Activated naive CD8-positive, alpha-beta T cell treated with anti-CD3 and anti-CD28 coated beads, Interleukin-2, amount 50 U/mL, for 24 hours (primary cell): ENCODE results near the gene LIME1.

Experiments
- ATAC-seq: fragments of 150-1000 bp; cut with Tn5 transposase; one replicate; pipeline ENCODE4 v1.10.0; 2021
- DNase-seq: peaks from one replicate; pipeline ENCODE4 v3.0.0; 2021
- H3K27ac Mint-ChIP-seq: one replicate; pipeline ENCODE4 v1.8.0; 2021; ENCODE audit warnings: mild to moderate bottlenecking, mixed read lengths
- H3K27me3 Mint-ChIP-seq: one replicate; pipeline ENCODE4 v1.8.0; 2021; ENCODE audit warnings: mixed read lengths
- H3K36me3 Mint-ChIP-seq: one replicate; pipeline ENCODE4 v1.8.0; 2021; ENCODE audit warnings: low read depth, mixed read lengths
- H3K4me1 Mint-ChIP-seq: one replicate; pipeline ENCODE4 v1.8.0; 2021; ENCODE audit warnings: mixed read lengths
- H3K4me3 Mint-ChIP-seq: one replicate; pipeline ENCODE4 v1.8.0; 2021; ENCODE audit warnings: mild to moderate bottlenecking, moderate library complexity, mixed read lengths
- H3K9me3 Mint-ChIP-seq: one replicate; pipeline ENCODE4 v1.8.0; 2021; ENCODE audit warnings: mixed read lengths

LIME1 gene

DNA sequence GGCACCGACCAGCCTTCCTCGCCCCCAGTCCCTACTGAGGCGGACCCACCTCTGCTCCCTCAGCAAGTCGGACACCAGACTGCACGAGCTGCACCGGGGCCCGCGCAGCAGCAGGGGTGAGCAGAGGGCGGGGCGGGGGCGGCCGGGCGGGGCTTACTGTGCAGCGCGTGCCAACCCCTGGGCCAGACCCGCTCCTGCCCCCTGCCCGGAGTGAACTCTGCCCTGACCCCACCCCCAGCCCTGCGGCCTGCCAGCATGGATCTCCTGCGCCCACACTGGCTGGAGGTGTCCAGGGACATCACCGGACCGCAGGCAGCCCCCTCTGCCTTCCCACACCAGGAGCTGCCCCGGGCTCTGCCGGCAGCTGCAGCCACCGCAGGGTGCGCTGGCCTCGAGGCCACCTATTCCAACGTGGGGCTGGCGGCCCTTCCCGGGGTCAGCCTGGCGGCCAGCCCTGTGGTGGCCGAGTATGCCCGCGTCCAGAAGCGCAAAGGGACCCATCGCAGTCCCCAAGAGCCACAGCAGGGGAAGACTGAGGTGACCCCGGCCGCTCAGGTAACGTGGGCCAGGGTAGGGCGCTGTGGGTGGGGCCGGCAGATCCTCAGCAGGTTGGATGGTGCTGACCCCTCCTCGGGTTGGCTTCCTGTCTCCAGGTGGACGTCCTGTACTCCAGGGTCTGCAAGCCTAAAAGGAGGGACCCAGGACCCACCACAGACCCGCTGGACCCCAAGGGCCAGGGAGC lies 1.7 kb downstream of the LIME1 start:
- peak; percentile 6 for ATAC-seq
- Mint-ChIP-seq H3K27ac (no peak overlapping the region), H3K4me1 (peaks cover 17% of the 10 kb centered on the region), H3K9me3 (no peaks in the 10 kb centered on the region), H3K36me3 (no peaks in the 10 kb centered on the region), H3K4me3 (no peak overlapping the region), H3K27me3 (no peaks in the 10 kb centered on the region)
- peak; percentile 37 for DNase-seq

GRCh38 chr20:63738687-63739129 lies 2.2 kb downstream of the LIME1 start:
- no peak overlapping the region for H3K4me3 Mint-ChIP-seq
- DNase-seq (peak; percentile 42), ATAC-seq (no peak)
- H3K9me3 Mint-ChIP-seq = no peaks in the 10 kb centered on the region
- H3K4me1 Mint-ChIP-seq = peaks cover 17% of the 10 kb centered on the region
- no peak overlapping the region for H3K27ac Mint-ChIP-seq
- H3K36me3 Mint-ChIP-seq = no peaks in the 10 kb centered on the region
- no peaks in the 10 kb centered on the region for H3K27me3 Mint-ChIP-seq

DNA sequence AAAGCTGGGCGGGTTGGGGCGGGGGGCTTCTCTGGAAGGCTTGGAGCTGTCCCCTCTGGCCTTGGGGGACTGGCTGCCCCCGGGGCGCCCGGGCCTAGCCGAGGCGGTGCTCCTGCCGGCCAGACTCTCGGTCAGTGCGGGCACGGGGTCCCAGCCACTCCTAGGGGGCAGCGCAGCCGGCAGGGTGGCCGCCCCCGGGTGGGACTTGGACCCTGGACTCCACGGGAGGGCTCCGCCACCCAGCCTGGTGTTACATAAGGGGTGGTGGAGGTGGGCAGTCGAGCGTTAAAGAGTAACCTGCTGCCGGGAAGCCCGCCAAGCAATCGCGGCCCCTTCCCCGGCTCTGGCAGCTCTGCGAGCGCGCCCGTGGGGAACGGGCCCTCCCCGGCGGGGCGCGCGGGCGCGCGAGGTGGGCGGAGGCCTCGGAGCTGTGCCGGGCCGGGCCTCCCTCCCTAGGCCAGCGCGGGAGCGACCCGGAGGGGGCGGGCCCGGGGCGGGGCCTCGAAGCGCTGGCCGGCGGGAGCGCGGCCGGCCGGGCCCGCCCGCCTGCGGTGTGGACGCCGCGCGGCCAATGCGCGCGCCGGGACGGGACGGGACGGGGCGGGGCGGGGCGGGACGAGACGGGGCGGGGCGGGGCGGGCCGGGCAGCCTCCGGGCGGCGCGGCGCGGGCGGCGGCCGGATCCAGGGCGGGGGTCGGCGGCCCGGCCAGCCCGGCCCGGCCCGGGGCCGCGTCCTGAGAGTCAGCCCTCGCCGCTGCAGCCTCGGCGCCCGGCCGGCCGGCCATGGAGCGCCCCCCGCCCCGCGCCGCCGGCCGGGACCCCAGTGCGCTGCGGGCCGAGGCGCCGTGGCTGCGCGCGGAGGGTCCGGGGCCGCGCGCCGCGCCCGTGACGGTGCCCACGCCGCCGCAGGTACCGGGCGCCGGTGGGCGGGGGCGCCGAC lies 2.9 kb downstream of the LIME1 start, which contains the start of gene SLC2A4RG:
Gene SLC2A4RG (plus strand): TSS at position 647 of the 940 bp plus-strand sequence. CDS start 137 bp downstream, at position 784.
- peak within 1 kb of the TSS; percentile 29 for H3K4me3 Mint-ChIP-seq
- no peaks in the 10 kb centered on the region for H3K36me3 Mint-ChIP-seq
- no peaks in the 10 kb centered on the region for H3K27me3 Mint-ChIP-seq
- peaks cover 17% of the 10 kb centered on the region for H3K4me1 Mint-ChIP-seq
- no peak within 1 kb of the TSS for H3K27ac Mint-ChIP-seq
- ATAC-seq (peak; percentile 63), DNase-seq (peak; percentile 70)
- H3K9me3 Mint-ChIP-seq = no peaks in the 10 kb centered on the region

DNA sequence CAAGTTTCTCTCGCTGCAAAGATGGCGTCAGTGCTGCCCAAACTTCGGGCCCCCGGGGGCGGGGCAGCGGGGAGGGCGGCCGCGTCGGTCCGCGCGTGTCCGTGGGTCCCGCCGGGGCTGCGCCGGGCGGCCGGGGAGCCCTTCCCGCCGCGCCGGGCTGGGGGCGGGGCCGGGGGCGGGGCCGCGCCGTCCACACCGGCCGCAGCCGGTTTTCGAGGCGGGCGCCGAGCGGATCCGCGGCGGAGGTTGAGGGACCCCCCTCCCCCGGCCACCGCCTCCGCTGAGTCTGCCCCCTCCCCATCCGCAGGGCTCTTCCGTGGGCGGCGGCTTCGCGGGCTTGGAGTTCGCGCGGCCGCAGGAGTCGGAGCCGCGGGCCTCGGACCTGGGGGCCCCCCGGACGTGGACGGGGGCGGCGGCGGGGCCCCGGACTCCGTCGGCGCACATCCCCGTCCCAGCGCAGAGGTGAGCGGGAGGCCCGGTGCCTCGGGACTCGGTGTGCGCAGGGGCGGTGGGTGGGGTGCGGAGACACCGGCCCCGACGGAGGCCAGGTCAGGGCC lies 3.7 kb downstream of the LIME1 start:
- Mint-ChIP-seq H3K36me3 (no peaks in the 10 kb centered on the region), H3K9me3 (no peaks in the 10 kb centered on the region), H3K27ac (no peak overlapping the region), H3K27me3 (no peaks in the 10 kb centered on the region), H3K4me3 (peak overlapping the region; percentile 29), H3K4me1 (peaks cover 17% of the 10 kb centered on the region)
- peak; percentile 44 for DNase-seq
- ATAC-seq = no peak

DNA sequence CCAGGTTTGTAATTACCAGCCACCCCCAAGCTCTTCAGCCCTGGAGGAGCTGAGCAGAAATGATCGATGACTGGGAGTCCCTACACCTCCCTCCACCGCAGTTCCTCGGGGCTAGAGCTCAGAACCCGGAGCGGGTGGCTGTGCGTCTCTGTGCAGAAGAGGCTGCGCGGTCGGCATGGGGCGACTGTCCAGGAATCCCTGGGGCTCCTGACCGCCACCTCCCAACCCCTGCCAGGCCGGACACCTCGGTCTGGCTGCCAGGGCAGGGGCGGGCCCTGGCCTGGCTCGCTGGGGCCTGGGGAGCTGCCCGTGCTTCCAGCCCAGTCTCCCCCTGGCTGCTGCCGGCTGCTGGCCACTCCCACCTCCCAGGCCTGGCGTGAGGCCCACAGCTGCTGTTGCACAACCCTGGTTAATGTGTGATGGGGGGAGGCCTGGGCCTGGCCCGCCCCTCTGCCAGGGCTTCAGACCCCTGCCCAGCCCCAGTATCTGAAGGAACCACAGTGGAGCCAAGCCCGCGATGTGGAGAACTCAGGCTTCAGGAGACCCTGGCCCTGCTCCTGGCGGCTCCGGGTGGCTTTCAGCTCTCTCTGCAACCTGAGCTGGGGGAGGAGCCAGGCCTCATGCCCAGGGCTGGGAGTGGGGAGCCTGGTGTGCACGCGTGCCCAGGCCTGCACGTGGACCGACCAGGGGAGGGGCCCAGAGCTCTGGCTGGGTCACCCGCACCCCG lies 4.3 kb downstream of the LIME1 start:
- H3K4me1 Mint-ChIP-seq = peaks cover 14% of the 10 kb centered on the region
- H3K9me3 Mint-ChIP-seq = no peaks in the 10 kb centered on the region
- H3K27ac Mint-ChIP-seq = no peak overlapping the region
- H3K4me3 Mint-ChIP-seq = peak overlapping the region; percentile 29
- DNase-seq (peak; percentile 36), ATAC-seq (no peak)
- no peaks in the 10 kb centered on the region for H3K27me3 Mint-ChIP-seq
- H3K36me3 Mint-ChIP-seq = no peaks in the 10 kb centered on the region

- H3K4me3 Mint-ChIP-seq = peak overlapping the region; percentile 17
- H3K9me3 Mint-ChIP-seq = no peaks in the 10 kb centered on the region
- no peaks in the 10 kb centered on the region for H3K27me3 Mint-ChIP-seq
- no peaks in the 10 kb centered on the region for H3K36me3 Mint-ChIP-seq
- DNase-seq (no peak), ATAC-seq (no peak)
- no peak overlapping the region for H3K27ac Mint-ChIP-seq
- H3K4me1 Mint-ChIP-seq = peaks cover 9% of the 10 kb centered on the region
Observed at GRCh38 chr20:63741354-63741675, 4.9 kb downstream of the LIME1 start.

DNA sequence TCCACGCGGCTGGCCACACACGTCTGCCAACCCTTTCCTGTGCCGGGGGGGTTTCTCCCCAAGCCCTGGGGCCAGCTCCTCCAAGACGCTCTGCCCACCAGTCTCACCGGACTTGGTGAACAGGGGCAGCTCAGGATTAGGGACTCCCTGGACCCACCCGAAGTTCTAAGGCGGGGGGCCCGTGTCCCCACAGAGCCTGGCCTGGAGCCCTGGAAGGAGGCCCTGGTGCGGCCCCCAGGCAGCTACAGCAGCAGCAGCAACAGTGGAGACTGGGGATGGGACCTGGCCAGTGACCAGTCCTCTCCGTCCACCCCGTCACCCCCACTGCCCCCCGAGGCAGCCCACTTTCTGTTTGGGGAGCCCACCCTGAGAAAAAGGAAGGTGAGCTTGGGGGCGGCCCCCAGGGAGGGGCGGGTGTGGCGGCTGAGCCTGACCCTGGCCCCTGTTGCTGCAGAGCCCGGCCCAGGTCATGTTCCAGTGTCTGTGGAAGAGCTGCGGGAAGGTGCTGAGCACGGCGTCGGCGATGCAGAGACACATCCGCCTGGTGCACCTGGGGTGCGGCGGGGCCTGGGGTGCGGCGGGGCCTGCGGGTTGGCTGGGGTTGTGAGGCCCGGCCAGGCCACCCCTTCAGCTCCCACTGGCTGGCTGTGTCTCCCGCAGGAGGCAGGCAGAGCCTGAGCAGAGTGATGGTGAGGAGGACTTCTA lies 5.4 kb downstream of the LIME1 start:
- Mint-ChIP-seq H3K27me3 (no peaks in the 10 kb centered on the region), H3K4me3 (peak overlapping the region; percentile 17), H3K9me3 (no peaks in the 10 kb centered on the region), H3K4me1 (peaks cover 4% of the 10 kb centered on the region), H3K27ac (no peak overlapping the region), H3K36me3 (no peaks in the 10 kb centered on the region)
- no peak for ATAC-seq
- DNase-seq = no peak

- no peaks in the 10 kb centered on the region for H3K4me1 Mint-ChIP-seq
Observed at GRCh38 chr20:63742381-63743024, 6.0 kb downstream of the LIME1 start.

DNA sequence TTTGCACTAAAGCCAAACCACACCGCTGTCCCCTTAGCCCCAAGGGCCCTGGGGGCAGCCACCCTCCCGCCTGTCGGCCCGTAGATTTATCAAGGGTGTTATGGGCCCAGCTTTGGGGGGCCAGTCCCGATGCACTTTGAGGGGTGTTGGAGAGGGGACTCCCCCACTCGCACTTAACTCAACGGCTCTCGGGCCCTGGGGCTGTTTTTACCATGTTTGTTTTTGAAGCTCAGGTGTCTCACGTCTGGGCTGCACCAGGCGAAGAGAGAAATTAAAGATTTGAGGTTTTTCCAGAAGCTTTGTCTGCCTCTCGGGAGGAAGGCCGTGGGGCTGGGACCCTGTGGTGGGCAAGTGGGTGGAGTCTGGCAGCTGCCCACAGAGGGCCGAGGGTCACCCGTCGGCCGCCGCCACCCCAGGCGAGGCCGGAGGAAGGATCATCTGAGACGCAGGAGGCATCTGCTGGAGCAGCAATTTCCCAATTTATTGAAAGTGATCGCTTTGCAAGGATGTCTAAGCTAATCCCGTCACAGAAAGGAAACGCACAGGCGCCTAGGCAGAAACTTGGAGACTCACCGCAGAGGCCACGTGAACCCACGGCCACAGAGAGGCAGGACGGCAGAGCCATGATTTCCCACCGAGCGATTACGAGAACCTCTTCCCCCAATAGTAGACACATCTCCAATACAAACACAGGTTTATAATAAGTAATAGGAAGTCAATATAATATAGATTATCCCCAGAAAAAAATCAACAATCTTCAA lies 6.9 kb downstream of the LIME1 start:
- Mint-ChIP-seq H3K4me1 (no peaks in the 10 kb centered on the region), H3K36me3 (no peaks in the 10 kb centered on the region), H3K27ac (no peak overlapping the region), H3K4me3 (no peak overlapping the region), H3K27me3 (no peaks in the 10 kb centered on the region), H3K9me3 (no peaks in the 10 kb centered on the region)
- no peak for ATAC-seq
- no peak for DNase-seq

More at GRCh38 chr20:63742381-63743024, 6.0 kb downstream of the LIME1 start:
- no peaks in the 10 kb centered on the region for H3K36me3 Mint-ChIP-seq
- no peaks in the 10 kb centered on the region for H3K9me3 Mint-ChIP-seq
- H3K27ac Mint-ChIP-seq = no peak overlapping the region
- no peak overlapping the region for H3K4me3 Mint-ChIP-seq
- no peak for ATAC-seq
- no peak for DNase-seq
- H3K27me3 Mint-ChIP-seq = no peaks in the 10 kb centered on the region

- DNase-seq (no peak), ATAC-seq (no peak)
- H3K4me3 Mint-ChIP-seq = no peak overlapping the region
- H3K4me1 Mint-ChIP-seq = no peaks in the 10 kb centered on the region
- no peaks in the 10 kb centered on the region for H3K27me3 Mint-ChIP-seq
- H3K27ac Mint-ChIP-seq = no peak overlapping the region
- H3K36me3 Mint-ChIP-seq = no peaks in the 10 kb centered on the region
- H3K9me3 Mint-ChIP-seq = no peaks in the 10 kb centered on the region
Observed at GRCh38 chr20:63744158-63744557, 7.7 kb downstream of the LIME1 start.

DNA sequence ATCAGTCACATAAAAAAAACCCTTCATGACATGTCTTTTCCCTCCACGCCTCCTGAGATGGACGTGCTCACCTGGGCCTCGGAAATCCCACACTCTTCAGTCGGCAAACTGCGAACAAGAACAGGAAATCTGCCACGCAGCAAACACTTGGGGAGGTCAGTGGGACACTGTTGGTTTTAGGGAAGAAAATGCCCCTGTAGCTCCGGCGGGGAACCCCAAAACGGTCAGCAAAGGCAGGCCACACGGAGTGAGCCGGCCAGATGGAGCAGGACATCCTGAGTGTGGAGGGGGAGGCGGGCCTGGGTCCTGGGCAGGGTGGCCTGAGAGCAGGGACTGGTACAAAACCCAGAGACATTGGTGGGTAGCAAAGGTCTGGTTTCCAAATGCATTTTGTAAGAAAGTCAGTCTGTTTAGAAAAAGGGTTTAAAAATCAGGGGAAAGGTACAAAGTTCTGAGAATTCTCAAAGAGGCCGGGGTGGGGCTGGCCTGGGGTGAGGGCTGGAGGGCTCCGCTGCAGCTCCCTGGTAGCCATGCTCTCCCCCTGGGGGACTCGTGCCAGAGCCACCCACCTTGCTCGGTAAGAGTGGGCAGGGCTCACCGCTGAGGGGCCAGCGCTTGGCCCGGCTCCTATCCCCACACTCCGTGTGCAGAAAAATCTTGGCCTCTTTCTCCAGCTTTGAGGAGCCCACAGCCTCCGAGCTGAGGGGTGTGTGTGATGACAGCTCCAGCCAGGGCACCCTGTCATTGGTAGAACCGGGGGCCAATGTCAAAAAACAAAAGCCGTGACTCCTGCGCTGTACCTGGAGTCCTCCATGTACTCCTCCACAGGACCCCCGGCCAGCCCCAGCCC lies 8.3 kb downstream of the LIME1 start:
- DNase-seq (no peak), ATAC-seq (no peak)
- Mint-ChIP-seq H3K27me3 (no peaks in the 10 kb centered on the region), H3K4me3 (no peak overlapping the region), H3K9me3 (no peaks in the 10 kb centered on the region), H3K27ac (no peak overlapping the region), H3K4me1 (no peaks in the 10 kb centered on the region), H3K36me3 (no peaks in the 10 kb centered on the region)

DNA sequence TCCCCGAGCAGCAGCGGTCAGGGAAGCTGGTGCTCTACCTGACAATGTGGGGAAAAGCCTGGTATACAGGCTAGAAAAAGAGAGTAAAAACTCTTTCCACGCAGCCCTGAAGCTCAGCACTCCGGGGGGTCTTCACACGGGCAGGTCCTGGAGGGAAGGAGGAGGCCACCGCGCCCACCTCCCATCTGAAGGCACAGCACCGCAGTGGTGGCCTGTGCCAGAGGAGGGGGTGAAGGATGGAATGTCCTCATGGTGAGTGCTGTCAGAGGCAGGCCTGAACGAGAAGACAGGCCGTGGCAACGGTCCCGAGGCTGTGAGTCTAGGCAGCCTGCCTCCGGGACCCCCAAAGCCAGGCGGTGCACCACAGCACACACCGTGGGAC lies 9.0 kb downstream of the LIME1 start:
- Mint-ChIP-seq H3K27ac (no peak overlapping the region), H3K4me1 (peaks cover under 1% of the 10 kb centered on the region), H3K27me3 (no peaks in the 10 kb centered on the region), H3K36me3 (no peaks in the 10 kb centered on the region), H3K4me3 (no peak overlapping the region), H3K9me3 (no peaks in the 10 kb centered on the region)
- ATAC-seq (no peak), DNase-seq (no peak)
